Esophagus muscularis mucosa (tissue), 4 donors: Measurements from ENCODE around the gene ZBTB16.

ENCODE experiments used
- EP300 ChIP-seq: sonication (generic); formaldehyde crosslinking; IDR thresholded peaks from one replicate; pipeline ENCODE4 v1.6.1; 2017; ENCODE audit warnings: antibody characterized with exemption
- POLR2A ChIP-seq: fragments of 450-650 bp; IDR thresholded peaks from one replicate; pipeline ENCODE4 v1.6.1; 2017; ENCODE audit warnings: antibody characterized with exemption, moderate library complexity, mild to moderate bottlenecking, low read depth
- POLR2AphosphoS5 ChIP-seq, 2 donors: sonication (generic); formaldehyde crosslinking; IDR thresholded peaks; one replicate each; pipeline ENCODE4 v1.6.1; 2017; ENCODE audit warnings: antibody characterized with exemption in 2 of 2
- TF ChIP-seq, protein P1 (sequence below), 3 experiments: fragments of 200-600 bp in 2 of 3; fragments of 450-650 bp in 1 of 3; sonication (generic) in 2 of 3; IDR thresholded peaks; one replicate each; pipeline ENCODE4 v1.5.1; 2017 to 2019; ENCODE audit warnings: antibody characterized with exemption in 3 of 3, mild to moderate bottlenecking in 2 of 3, moderate library complexity in 1 of 3

DNA sequence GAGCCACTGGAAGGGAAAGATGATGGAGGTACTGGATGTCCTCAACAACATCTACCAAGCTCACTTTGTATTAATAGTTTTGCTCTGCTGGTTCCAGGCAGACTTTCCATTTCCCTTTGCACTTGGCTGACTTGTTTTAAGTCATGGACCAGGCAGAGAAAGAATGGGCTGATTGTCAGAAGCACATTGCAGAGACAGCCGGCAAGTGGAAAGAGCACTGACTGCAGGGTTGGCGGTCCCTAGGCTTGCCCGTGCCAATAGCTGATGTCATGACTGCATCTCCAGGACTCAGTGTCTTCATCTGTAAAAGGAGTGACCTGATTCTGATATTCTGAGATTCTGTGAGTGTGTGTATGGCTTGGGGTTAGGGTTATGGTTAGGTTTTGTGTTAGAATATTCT lies 215.8 kb downstream of the ZBTB16 start:
- TF ChIP-seq POLR2AphosphoS5 (IDR thresholded peaks at IDR 0.05) (peak; percentile 39 to 49), POLR2A (no peak), EP300 (no peak)
- TF ChIP-seq, protein P1, sequence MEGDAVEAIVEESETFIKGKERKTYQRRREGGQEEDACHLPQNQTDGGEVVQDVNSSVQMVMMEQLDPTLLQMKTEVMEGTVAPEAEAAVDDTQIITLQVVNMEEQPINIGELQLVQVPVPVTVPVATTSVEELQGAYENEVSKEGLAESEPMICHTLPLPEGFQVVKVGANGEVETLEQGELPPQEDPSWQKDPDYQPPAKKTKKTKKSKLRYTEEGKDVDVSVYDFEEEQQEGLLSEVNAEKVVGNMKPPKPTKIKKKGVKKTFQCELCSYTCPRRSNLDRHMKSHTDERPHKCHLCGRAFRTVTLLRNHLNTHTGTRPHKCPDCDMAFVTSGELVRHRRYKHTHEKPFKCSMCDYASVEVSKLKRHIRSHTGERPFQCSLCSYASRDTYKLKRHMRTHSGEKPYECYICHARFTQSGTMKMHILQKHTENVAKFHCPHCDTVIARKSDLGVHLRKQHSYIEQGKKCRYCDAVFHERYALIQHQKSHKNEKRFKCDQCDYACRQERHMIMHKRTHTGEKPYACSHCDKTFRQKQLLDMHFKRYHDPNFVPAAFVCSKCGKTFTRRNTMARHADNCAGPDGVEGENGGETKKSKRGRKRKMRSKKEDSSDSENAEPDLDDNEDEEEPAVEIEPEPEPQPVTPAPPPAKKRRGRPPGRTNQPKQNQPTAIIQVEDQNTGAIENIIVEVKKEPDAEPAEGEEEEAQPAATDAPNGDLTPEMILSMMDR (IDR thresholded peaks at IDR 0.05): no peak
